Muscle layer of duodenum (tissue), 2 donors: ENCODE measurements around the gene CHSY1.

Experiments
- H3K27ac ChIP-seq: one replicate; pipeline ENCODE4 v1.7.0; 2013; ENCODE audit warnings: mild to moderate bottlenecking, low read length
- H3K27me3 ChIP-seq: one replicate; pipeline ENCODE4 v1.7.0; 2013; ENCODE audit warnings: low read depth, mild to moderate bottlenecking, control low read depth, low read length
- H3K36me3 ChIP-seq, 2 donors: one replicate each; pipeline ENCODE4 v1.7.0; 2013; ENCODE audit warnings: low read length in 2 of 2, control low read depth in 1 of 2, mild to moderate bottlenecking in 1 of 2; ENCODE audit not compliant: insufficient read depth in 2 of 2, control insufficient read depth in 1 of 2
- H3K4me1 ChIP-seq, 2 donors: one replicate each; pipeline ENCODE4 v1.7.0; 2013; ENCODE audit warnings: low read length in 2 of 2, mild to moderate bottlenecking in 2 of 2, control low read depth in 1 of 2, moderate library complexity in 1 of 2; ENCODE audit not compliant: insufficient read depth in 2 of 2, control insufficient read depth in 1 of 2
- H3K4me3 ChIP-seq, 2 donors: one replicate each; pipeline ENCODE4 v1.7.0; 2013; ENCODE audit warnings: low read length in 2 of 2, low read depth in 1 of 2, mild to moderate bottlenecking in 1 of 2
- H3K9me3 ChIP-seq, 2 donors: one replicate each; pipeline ENCODE4 v1.7.0; 2013; ENCODE audit warnings: low read length in 2 of 2, control low read depth in 1 of 2, mild to moderate bottlenecking in 1 of 2; ENCODE audit not compliant: control insufficient read depth in 1 of 2
- donor health status: healthy.

CHSY1 gene

DNA sequence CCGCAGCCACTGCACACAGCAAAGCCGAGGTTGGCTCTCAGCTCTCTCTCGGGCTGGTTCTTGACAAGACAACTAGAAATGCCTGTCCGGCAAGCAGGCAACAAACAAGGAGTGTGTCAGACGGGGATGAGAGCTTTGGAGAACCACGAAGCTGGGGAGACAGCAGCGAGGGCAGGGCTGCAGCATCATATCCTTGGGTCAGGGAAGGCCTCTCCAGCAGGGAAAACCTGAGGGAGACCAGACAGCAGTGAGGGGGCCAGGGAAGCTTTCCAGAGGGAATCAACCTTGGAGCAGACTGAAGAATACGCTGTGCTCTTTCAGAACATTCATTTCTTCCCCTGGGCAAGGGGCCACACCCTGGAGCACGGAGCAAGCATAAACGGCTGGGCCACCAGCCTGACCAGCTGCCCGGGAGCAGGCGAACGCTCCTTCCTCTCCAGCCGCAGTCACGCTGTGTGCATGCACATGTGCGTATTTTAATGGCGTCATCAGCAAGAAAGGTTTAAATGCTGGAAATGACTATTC is 58.7 kb downstream of the CHSY1 start:
- Histone ChIP-seq H3K9me3 (no peaks in the 10 kb centered on the region), H3K4me1 (peaks cover 21 to 41% of the 10 kb centered on the region in 2 donors), H3K27ac (peak overlapping the region; percentile 37), H3K27me3 (no peaks in the 10 kb centered on the region), H3K36me3 (no peaks in the 10 kb centered on the region), H3K4me3 (peak overlapping the region; percentile 14 to 34)

DNA sequence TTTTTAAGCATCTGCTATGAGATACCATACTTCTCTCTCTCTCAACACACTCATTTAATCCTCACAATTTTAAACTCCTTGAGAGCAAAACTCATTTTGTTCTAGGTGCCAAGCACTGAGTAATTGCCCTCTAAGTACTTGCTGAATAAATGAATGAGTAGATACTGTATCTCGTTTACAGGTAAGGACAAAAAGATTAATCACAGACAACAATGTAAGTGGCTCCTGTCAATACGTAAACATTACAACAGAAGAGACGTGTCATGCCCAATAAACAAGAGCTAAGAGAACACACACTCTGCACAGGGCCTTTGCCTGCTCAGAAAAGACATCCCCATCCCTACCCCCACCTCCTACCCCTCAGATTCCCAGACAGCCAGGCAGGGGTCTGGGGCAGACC is 59.8 kb downstream of the CHSY1 start:
- Histone ChIP-seq H3K9me3 (no peaks in the 10 kb centered on the region), H3K4me1 (peaks cover 21 to 48% of the 10 kb centered on the region in 2 donors), H3K27ac (peak overlapping the region; percentile 36), H3K27me3 (no peaks in the 10 kb centered on the region), H3K36me3 (no peaks in the 10 kb centered on the region), H3K4me3 (peak overlapping the region in 1 of 2 donors; percentile 34)

DNA sequence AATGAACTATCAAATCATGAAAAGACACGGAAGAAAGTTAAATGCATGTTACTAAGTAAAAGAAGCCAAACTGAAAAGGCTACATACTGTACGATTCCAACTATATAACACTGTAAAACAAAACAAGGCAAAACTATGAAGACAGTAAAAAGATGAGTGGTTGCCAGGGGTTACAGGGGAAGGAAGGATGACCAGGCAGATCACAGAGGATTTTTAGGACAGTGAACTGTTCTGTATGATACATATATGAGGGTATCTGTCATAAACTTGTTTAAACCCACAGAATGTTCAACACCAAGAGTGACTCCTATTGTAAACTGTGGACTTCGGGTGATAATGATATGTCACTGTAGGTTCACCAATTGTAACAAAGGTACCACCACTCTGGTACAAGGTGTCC is 60.6 kb downstream of the CHSY1 start:
- Histone ChIP-seq H3K4me1 (peaks cover 21 to 49% of the 10 kb centered on the region in 2 donors), H3K27me3 (no peaks in the 10 kb centered on the region), H3K36me3 (no peaks in the 10 kb centered on the region), H3K27ac (no peak overlapping the region), H3K9me3 (no peaks in the 10 kb centered on the region), H3K4me3 (no peak overlapping the region)

DNA sequence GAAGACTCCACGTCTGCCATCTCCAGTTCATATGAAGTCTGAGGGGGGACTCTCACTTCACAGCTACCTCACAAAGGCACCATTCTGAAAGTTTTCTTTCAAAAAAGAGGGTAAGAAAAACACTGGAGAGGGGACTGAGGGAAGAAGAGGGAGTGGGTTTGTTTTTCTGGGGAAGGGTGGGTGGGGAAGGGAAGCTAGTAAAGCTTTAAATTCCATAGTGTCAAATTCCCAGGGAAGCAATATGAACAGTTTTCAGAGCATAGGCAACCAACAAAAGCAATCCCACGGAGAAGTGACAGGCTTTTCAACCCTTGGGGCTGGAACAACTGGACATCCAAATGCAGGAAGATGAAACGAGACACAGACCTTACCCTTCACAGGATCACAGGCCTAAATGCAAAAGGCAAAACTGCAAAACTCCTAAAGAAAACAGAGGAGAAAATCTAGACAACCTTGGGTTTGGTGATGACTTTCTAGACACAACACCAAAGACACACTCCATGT is 61.7 kb downstream of the CHSY1 start:
- no peaks in the 10 kb centered on the region for H3K27me3 ChIP-seq
- H3K36me3 ChIP-seq: no peaks in the 10 kb centered on the region
- no peaks in the 10 kb centered on the region for H3K9me3 ChIP-seq
- H3K4me1 ChIP-seq: peaks cover 21 to 49% of the 10 kb centered on the region in 2 donors
- H3K27ac ChIP-seq: peak overlapping the region; percentile 13
- no peak overlapping the region for H3K4me3 ChIP-seq

DNA sequence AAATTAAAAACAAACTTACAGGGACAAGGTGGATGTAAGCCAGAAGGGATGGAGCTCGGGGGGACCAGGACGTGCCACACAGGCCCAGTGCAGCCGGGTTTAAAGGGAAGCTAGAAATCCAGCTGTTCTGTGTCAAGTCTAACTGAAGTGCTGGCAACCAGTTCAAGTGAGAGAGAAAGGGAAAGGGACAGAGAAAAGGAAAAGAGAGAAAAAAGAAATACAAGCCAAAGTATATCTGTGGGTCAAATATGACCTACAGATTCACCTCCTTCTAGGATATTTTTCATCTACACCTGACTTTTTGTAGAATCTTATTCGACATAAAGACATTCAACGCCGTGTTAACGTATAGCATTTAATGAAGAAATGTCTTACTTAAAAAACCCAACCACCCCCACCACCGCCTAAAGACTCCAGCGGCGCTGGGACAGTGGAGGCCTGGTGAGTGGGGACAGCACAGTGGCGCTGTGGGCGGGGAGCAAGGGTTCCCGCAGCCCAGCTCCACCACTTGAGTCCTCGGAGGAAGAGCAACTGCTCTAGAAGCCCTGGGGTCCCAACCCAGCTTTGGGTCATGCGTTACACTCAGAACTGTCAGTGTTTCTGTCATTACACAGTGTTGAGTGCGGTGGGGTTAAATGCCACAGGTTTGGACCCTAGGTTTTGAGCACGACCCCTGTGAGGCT is 62.3 kb downstream of the CHSY1 start:
- Histone ChIP-seq H3K4me1 (peaks cover 20 to 47% of the 10 kb centered on the region in 2 donors), H3K4me3 (peak overlapping the region; percentile 35 to 41), H3K36me3 (no peaks in the 10 kb centered on the region), H3K9me3 (no peaks in the 10 kb centered on the region), H3K27ac (peak overlapping the region; percentile 76), H3K27me3 (no peaks in the 10 kb centered on the region)

DNA sequence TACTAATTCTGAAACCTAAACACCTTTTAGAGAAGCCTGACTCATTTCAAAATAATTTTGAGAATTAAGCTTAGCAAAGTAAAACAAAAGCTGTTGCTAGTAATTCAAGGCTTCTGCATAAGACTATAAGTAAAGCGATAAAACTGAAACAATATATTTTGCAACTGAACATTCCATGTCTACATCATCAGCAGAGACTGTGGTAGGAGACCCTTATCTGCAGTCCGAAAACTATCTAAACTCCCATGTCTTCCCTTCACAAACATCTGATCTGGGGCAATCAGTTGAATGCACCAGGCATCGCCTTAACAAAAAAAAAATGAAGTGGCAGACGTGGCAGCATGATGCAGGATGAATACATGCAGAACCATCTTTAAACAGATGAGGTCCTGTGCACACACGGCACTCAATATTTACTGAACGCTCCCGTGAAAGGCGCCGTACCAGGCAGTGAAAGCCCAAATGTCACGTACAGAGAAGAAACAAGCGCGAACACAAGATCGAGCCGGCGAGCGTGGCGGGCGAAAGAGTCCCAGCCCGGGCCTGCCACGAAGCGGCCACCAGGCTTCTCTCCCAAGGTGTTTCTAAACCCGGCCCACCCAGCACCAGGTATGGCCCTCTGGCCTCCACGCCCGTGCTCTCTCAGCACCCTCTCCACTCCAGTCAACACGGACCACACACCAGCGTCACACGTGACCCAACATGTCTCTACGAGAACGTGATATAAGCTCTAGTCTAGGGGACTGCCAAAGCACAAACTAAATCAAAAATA is 63.0 kb downstream of the CHSY1 start:
- no peaks in the 10 kb centered on the region for H3K27me3 ChIP-seq
- peak overlapping the region; percentile 76 for H3K27ac ChIP-seq
- peaks cover 14 to 41% of the 10 kb centered on the region in 2 donors for H3K4me1 ChIP-seq
- no peaks in the 10 kb centered on the region for H3K36me3 ChIP-seq
- peak overlapping the region; percentile 35 to 41 for H3K4me3 ChIP-seq
- H3K9me3 ChIP-seq: no peaks in the 10 kb centered on the region

DNA sequence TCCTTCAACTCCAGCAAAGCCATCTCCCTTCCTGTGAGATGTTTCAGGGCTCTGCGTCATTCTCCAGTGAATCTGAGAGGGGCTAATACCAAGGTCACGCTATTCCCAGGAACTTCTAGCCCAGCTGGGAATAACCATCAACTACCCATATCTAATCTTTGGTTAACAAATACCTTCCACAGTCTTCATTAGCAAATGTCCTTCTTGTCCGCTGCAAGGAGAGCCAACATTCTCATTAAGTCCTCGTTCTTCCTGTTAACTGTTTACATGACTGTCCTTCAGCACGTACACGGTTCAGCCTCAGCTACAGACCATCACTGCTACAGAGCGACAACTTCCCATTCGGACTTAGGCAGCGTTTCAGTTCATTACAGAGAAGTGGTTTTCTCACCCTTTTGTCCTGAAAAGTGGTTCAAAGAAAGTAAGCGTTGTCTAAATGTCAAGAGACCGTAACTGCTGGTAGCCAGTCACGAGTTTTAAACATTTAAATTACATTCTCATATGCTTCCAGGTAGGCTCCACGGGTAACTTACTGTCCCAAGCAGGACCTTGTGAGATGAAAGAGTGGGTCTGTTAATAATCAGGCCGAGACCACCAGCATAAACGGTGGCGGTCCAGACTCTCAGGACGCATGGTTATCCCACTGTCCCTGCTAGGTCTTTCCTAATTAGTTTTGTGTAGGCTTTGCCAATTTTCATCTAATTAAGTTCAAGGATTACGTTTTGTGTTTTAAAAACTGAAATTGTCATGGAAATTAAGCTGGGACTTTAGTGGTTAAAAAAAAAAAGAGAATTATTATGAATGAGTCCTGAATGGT is 63.8 kb downstream of the CHSY1 start:
- H3K4me1 ChIP-seq: peaks cover 7 to 33% of the 10 kb centered on the region in 2 donors
- H3K9me3 ChIP-seq: no peaks in the 10 kb centered on the region
- H3K36me3 ChIP-seq: no peaks in the 10 kb centered on the region
- no peaks in the 10 kb centered on the region for H3K27me3 ChIP-seq
- H3K27ac ChIP-seq: peak overlapping the region; percentile 76
- peak overlapping the region; percentile 35 to 41 for H3K4me3 ChIP-seq

DNA sequence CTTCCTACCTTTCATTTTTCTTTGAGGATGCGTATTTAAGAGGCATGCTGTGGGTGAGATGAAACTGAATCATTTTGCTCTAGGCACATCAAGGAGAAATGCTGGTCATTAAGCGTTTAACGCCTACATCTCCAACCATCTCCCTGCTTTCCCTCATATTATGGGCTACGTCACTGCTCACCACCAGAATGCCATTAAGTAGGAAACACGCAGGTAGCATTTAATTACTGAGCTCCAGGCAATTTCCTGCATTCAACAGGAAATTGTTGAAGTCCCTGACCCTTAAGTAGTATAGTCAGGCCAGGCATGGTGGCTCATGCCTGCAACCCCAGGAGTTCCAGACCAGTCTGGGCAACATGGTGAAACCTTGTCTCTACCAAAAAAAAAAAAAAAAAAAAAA is 66.1 kb downstream of the CHSY1 start:
- Histone ChIP-seq H3K27ac (no peak overlapping the region), H3K4me3 (no peak overlapping the region), H3K4me1 (peaks cover 3 to 23% of the 10 kb centered on the region in 2 donors), H3K27me3 (no peaks in the 10 kb centered on the region), H3K9me3 (no peaks in the 10 kb centered on the region), H3K36me3 (no peaks in the 10 kb centered on the region)

DNA sequence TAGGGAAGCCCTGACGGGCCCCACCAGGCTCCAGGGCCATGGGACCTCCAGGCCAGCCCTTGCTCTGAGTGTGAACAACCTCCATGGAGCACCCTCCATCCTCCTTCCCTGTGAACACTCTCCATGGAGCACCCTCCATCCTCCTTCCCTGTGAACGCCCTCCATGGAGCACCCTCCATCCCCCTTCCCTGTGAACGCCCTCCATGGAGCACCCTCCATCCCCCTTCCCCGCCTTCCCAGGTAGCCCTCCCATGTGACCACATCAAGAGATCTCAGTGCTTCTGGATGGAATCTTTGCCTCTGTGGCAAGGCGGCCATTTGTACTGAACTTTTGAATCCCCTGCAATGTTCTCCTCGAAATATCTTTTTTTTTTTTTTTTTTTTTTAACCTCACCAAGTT is 66.5 kb downstream of the CHSY1 start:
- Histone ChIP-seq H3K4me1 (peaks cover under 1 to 23% of the 10 kb centered on the region in 2 donors), H3K9me3 (no peaks in the 10 kb centered on the region), H3K4me3 (no peak overlapping the region), H3K27ac (no peak overlapping the region), H3K27me3 (no peaks in the 10 kb centered on the region), H3K36me3 (no peaks in the 10 kb centered on the region)

DNA sequence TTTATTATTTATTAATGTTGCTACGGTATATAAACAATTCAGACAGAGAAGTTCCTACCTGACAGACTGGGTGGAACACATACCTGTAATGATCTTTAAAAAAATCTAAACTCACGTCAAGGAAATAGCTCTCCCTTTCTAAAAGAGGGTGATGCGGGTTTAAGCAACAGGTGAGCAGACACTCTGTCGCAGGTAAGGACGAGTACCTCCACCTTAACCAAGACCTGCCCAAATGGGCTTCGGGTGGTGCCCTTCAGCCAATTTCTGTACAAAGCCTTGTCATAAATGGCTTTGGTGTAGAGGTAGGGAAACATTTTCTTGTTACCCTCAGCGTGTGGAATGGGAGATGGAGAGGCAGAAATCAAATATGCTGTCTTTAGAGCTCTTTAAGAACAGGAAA is 67.0 kb downstream of the CHSY1 start:
- no peaks in the 10 kb centered on the region for H3K36me3 ChIP-seq
- peaks cover 0 to 22% of the 10 kb centered on the region in 2 donors for H3K4me1 ChIP-seq
- H3K27ac ChIP-seq: no peak overlapping the region
- H3K9me3 ChIP-seq: no peaks in the 10 kb centered on the region
- H3K27me3 ChIP-seq: no peaks in the 10 kb centered on the region
- H3K4me3 ChIP-seq: no peak overlapping the region

DNA sequence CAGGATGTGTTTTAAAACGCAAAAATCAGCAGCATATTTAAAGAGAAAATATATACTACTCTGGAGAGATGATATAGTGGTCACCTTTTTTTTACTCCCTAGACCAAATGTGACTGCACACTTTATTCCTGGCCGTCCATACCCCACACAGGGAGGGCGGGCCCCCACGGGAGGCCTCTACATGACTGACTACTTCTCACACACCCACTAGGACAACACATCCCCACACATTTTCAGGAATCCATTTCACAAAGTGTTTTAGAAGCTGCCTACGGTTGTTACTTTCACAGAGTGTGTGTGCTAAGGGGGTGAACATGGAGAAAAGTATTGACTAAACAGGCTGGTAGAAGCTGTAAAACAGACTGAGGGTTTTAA is 67.9 kb downstream of the CHSY1 start:
- Histone ChIP-seq H3K36me3 (no peaks in the 10 kb centered on the region), H3K27me3 (no peaks in the 10 kb centered on the region), H3K9me3 (no peaks in the 10 kb centered on the region), H3K27ac (no peak overlapping the region), H3K4me3 (no peak overlapping the region), H3K4me1 (peaks cover 0 to 15% of the 10 kb centered on the region in 2 donors)
